H9 (cell line): Measurements from ENCODE around the gene CDK14. TPM values are rescaled to one million over a fixed set of nuclear protein-coding genes. Genes with fewer than 3 reads are reported as not detected.

Experiments
- DNase-seq: peaks from one replicate; pipeline ENCODE4 v3.0.0-alpha.2; 2017
- H2AFZ ChIP-seq: one replicate; pipeline ENCODE4 v1.6.1; 2013; ENCODE audit warnings: mild to moderate bottlenecking, low read length, control low read depth, moderate library complexity
- H2AK5ac ChIP-seq: 2 replicates; pipeline ENCODE4 v1.6.1; 2013; ENCODE audit warnings: low read length, control low read depth, mixed read lengths; ENCODE audit not compliant: insufficient read length
- H2BK120ac ChIP-seq: one replicate; pipeline ENCODE4 v1.6.1; 2013; ENCODE audit warnings: low read depth, mild to moderate bottlenecking, low read length, control low read depth, inconsistent platforms; ENCODE audit not compliant: poor library complexity, severe bottlenecking
- H2BK12ac ChIP-seq: 2 replicates; pipeline ENCODE4 v1.6.1; 2013; ENCODE audit warnings: low read length, control low read depth, mixed read lengths, low read depth; ENCODE audit not compliant: insufficient read length
- H2BK15ac ChIP-seq: 2 replicates; pipeline ENCODE4 v1.6.1; 2013; ENCODE audit warnings: low read depth, low read length, control low read depth
- H2BK20ac ChIP-seq: one replicate; pipeline ENCODE4 v1.6.1; 2013; ENCODE audit warnings: low read depth, mild to moderate bottlenecking, low read length, control low read depth, inconsistent platforms; ENCODE audit not compliant: poor library complexity, severe bottlenecking
- H2BK5ac ChIP-seq: 2 replicates; pipeline ENCODE4 v1.6.1; 2013; ENCODE audit warnings: low read length, control low read depth, mixed read lengths; ENCODE audit not compliant: insufficient read length
- H3K14ac ChIP-seq: 2 replicates; pipeline ENCODE4 v1.6.1; 2013; ENCODE audit warnings: low read length, control low read depth; ENCODE audit not compliant: insufficient read depth
- H3K18ac ChIP-seq: 2 replicates; pipeline ENCODE4 v1.6.1; 2013; ENCODE audit warnings: low read depth, mild to moderate bottlenecking, mixed read lengths, low read length, control low read depth; ENCODE audit not compliant: insufficient read length
- H3K23ac ChIP-seq: 2 replicates; pipeline ENCODE4 v1.6.1; 2013; ENCODE audit warnings: low read length, control low read depth, mixed read lengths, low read depth; ENCODE audit not compliant: insufficient read length
- H3K23me2 ChIP-seq: 2 replicates; pipeline ENCODE4 v1.6.1; 2013; ENCODE audit warnings: low read depth, mild to moderate bottlenecking, mixed read lengths, low read length, control low read depth; ENCODE audit not compliant: insufficient read length, poor library complexity, severe bottlenecking
- H3K27ac ChIP-seq: 2 replicates; pipeline ENCODE4 v1.5.1; 2013; ENCODE audit warnings: low read length, control low read depth, mixed read lengths, low read depth; ENCODE audit not compliant: insufficient read length
- H3K27me3 ChIP-seq: 2 replicates; pipeline ENCODE4 v1.6.1; 2013; ENCODE audit warnings: low read length, control low read depth, inconsistent platforms; ENCODE audit not compliant: insufficient read depth
- H3K4ac ChIP-seq: 2 replicates; pipeline ENCODE4 v1.6.1; 2013; ENCODE audit warnings: low read depth, mild to moderate bottlenecking, control low read depth, inconsistent platforms, low read length, moderate library complexity
- H3K4me1 ChIP-seq: 2 replicates; pipeline ENCODE4 v1.6.1; 2013; ENCODE audit warnings: low read length, control low read depth, inconsistent platforms; ENCODE audit not compliant: insufficient read depth
- H3K4me2 ChIP-seq: 2 replicates; pipeline ENCODE4 v1.6.1; 2013; ENCODE audit warnings: low read length, control low read depth, mixed read lengths; ENCODE audit not compliant: insufficient read length, insufficient read depth
- H3K56ac ChIP-seq: 2 replicates; pipeline ENCODE4 v1.6.1; 2013; ENCODE audit warnings: low read depth, mild to moderate bottlenecking, mixed read lengths, low read length, control low read depth; ENCODE audit not compliant: insufficient read length
- H3K79me1 ChIP-seq: 2 replicates; pipeline ENCODE4 v1.6.1; 2013; ENCODE audit warnings: low read depth, mild to moderate bottlenecking, moderate library complexity, low read length, control low read depth, inconsistent platforms; ENCODE audit not compliant: insufficient read depth, poor library complexity, severe bottlenecking
- H3K79me2 ChIP-seq: 2 replicates; pipeline ENCODE4 v1.6.1; 2013; ENCODE audit warnings: low read length, control low read depth, inconsistent platforms; ENCODE audit not compliant: insufficient read depth
- H3K9ac ChIP-seq: 2 replicates; pipeline ENCODE4 v1.6.1; 2013; ENCODE audit warnings: low read length, control low read depth, mixed read lengths; ENCODE audit not compliant: insufficient read length; ENCODE audit errors: extremely low read depth
- H3K9me3 ChIP-seq: one replicate; pipeline ENCODE4 v1.6.1; 2013; ENCODE audit warnings: low read depth, low read length, inconsistent platforms; ENCODE audit not compliant: control insufficient read depth
- H3T11ph ChIP-seq: one replicate; pipeline ENCODE4 v1.6.1; 2013; ENCODE audit warnings: mild to moderate bottlenecking, low read length, control low read depth, inconsistent platforms
- H4K20me1 ChIP-seq: one replicate; pipeline ENCODE4 v1.6.1; 2013; ENCODE audit not compliant: control insufficient read depth, insufficient read length, insufficient read depth
- H4K5ac ChIP-seq: 2 replicates; pipeline ENCODE4 v1.6.1; 2013; ENCODE audit warnings: low read depth, mild to moderate bottlenecking, mixed read lengths, low read length, control low read depth; ENCODE audit not compliant: insufficient read length
- H4K8ac ChIP-seq: replicated peaks from 2 replicates; pipeline ENCODE4 v1.6.1; 2013; ENCODE audit warnings: low read length, control low read depth, mixed read lengths, low read depth; ENCODE audit not compliant: insufficient read length
- H4K91ac ChIP-seq: 2 replicates; pipeline ENCODE4 v1.6.1; 2013; ENCODE audit warnings: low read depth, mild to moderate bottlenecking, moderate library complexity, mixed read lengths, low read length, control low read depth; ENCODE audit not compliant: insufficient read length
- H3K27ac Mint-ChIP-seq, 3 experiments: 2 replicates in 2 of 3; 3 replicates in 1 of 3; pipeline ENCODE4 v1.8.0; 2020 to 2021; ENCODE audit warnings: mixed read lengths in 3 of 3, mild to moderate bottlenecking in 1 of 3, moderate library complexity in 1 of 3
- H3K27me3 Mint-ChIP-seq: 2 replicates; pipeline ENCODE4 v1.8.0; 2021; ENCODE audit warnings: low read depth, mild to moderate bottlenecking, moderate library complexity, mixed read lengths
- H3K36me3 Mint-ChIP-seq, 3 experiments: 2 replicates in 2 of 3; 3 replicates in 1 of 3; pipeline ENCODE4 v1.8.0; 2020 to 2021; ENCODE audit warnings: low read depth in 3 of 3, mixed read lengths in 3 of 3; ENCODE audit not compliant: insufficient read depth in 1 of 3
- H3K4me1 Mint-ChIP-seq, 2 experiments: 2 replicates each; pipeline ENCODE4 v1.8.0; 2020; ENCODE audit warnings: mixed read lengths in 2 of 2
- H3K4me3 Mint-ChIP-seq, 2 experiments: 2 replicates in 1 of 2; 3 replicates in 1 of 2; pipeline ENCODE4 v1.8.0; 2020 to 2021; ENCODE audit warnings: mild to moderate bottlenecking in 2 of 2, mixed read lengths in 2 of 2, moderate library complexity in 1 of 2
- H3K9me3 Mint-ChIP-seq, 2 experiments: 2 replicates in 1 of 2; 3 replicates in 1 of 2; pipeline ENCODE4 v1.8.0; 2020; ENCODE audit warnings: mild to moderate bottlenecking in 2 of 2, mixed read lengths in 2 of 2, moderate library complexity in 1 of 2
- CTCF ChIP-seq: fragments of 200-600 bp; sonication (generic); conservative IDR thresholded peaks from 3 replicates; pipeline ENCODE4 v1.8.0; 2021; ENCODE audit warnings: antibody characterized with exemption, mild to moderate bottlenecking
- total RNA-seq: library from RNA; stranded (reverse); gene quantifications from 2 replicates; pipeline ENCODE4 v1.2.1, GENCODE V29; 2021

The CDK14 gene
- total RNA-seq, 1 experiment from 2014 or later, result 23.9 TPM

DNA sequence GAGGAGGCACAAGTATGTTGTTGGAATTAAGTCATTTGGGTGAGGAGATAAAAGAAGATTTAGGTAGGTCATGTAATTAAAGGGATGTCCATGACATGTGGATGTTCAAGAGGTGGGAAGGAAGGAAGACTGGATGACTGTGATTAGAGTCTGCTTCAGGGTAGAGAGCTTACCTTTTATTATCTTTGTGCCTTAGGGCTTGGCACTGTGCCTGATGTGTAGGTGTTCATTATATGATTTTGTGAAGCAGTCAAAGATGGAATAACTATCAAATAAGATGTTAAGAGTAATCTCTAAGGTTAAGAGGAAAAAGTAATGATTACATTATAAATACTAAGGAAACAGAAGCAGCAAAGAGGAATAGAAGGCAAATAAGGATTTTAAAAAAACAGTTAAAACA lies 97.8 kb downstream of the CDK14 start:
- no peak overlapping the region for H4K8ac ChIP-seq
- no peak overlapping the region for H3K4me2 ChIP-seq
- H3T11ph ChIP-seq, result no peak overlapping the region
- no peak overlapping the region for H2AFZ ChIP-seq
- H4K20me1 ChIP-seq, result no peaks in the 10 kb centered on the region
- H3K9ac ChIP-seq, result no peak overlapping the region
- Mint-ChIP-seq H3K36me3 (peaks cover 5 to 8% (median 6%) of the 10 kb centered on the region in 3 experiments), H3K9me3 (no peaks in the 10 kb centered on the region; a peak in 2 of 5 replicates), H3K27me3 (no peaks in the 10 kb centered on the region), H3K4me3 (no peak overlapping the region), H3K4me1 (peaks cover 1 to 4% of the 10 kb centered on the region in 2 experiments), H3K27ac (no peak overlapping the region)
- no peaks in the 10 kb centered on the region for H3K4me1 ChIP-seq
- no peak overlapping the region for H2BK15ac ChIP-seq
- no peak overlapping the region for H2BK12ac ChIP-seq
- H2AK5ac ChIP-seq, result no peak overlapping the region
- H4K5ac ChIP-seq, result no peak overlapping the region
- no peaks in the 10 kb centered on the region for H3K79me1 ChIP-seq
- no peak for DNase-seq
- H3K27me3 ChIP-seq, result no peaks in the 10 kb centered on the region
- H3K4ac ChIP-seq, result no peak overlapping the region
- no peak overlapping the region for H2BK20ac ChIP-seq
- no peaks in the 10 kb centered on the region for H3K23me2 ChIP-seq
- H4K91ac ChIP-seq, result no peak overlapping the region
- H2BK120ac ChIP-seq, result no peak overlapping the region
- no peak overlapping the region for H2BK5ac ChIP-seq
- no peak for TF ChIP-seq CTCF
- H3K18ac ChIP-seq, result no peak overlapping the region
- no peak overlapping the region for H3K56ac ChIP-seq
- H3K23ac ChIP-seq, result no peak overlapping the region
- H3K79me2 ChIP-seq, result no peaks in the 10 kb centered on the region
- H3K27ac ChIP-seq, result no peak overlapping the region
- no peak overlapping the region for H3K14ac ChIP-seq
- no peaks in the 10 kb centered on the region for H3K9me3 ChIP-seq
